Peyer's patch (tissue), 4 donors: ENCODE measurements around the gene GAA.

Experiments
- CTCF ChIP-seq, 6 experiments: fragments of 450-650 bp in 4 of 6; fragments of 200-600 bp in 2 of 6; sonication (generic) in 1 of 6; IDR thresholded peaks; one replicate each; pipeline ENCODE4 v1.5.1; 2017 to 2019; ENCODE audit warnings: antibody characterized with exemption in 6 of 6, mild to moderate bottlenecking in 3 of 6, moderate library complexity in 1 of 6
- POLR2A ChIP-seq, 2 donors: fragments of 450-650 bp; IDR thresholded peaks; one replicate each; pipeline ENCODE4 v1.5.1; 2017; ENCODE audit warnings: antibody characterized with exemption in 2 of 2, mild to moderate bottlenecking in 2 of 2, moderate library complexity in 2 of 2

DNA sequence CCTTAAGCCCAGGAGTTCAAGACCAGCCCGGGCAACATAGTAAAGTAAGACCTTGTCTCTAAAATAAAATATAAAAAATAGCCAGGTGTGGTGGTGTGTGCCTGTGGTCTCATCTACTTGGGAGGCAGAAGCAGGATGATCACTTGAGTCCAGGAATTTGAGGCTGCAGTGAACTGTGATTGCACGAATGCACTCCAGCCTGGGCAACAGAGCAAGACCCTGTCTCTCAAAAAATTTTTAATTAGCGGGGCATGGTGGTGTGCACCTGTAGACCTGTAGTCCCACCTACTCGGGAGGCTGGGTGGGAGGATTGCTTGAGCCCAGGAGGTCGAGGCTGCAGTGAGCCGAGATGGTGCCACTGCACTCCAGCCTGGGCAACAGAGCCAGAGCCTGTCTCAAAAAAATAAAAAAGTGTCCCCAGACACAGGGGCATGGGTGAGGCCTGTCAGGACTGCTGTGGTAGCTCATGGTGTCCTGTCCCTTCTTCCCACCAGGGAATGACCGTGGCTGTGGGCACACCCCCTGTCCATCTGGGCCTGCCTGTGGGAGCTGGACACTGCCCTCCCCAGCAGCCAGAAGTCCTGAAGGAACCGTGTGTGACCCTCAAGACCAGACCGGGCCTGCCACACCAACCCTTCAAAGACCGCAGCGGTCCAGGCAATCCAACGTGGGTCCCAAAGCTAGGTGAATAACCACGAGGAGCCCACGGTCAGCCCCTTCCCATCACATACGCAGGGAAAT lies 30.8 kb upstream of the GAA start:
- TF ChIP-seq CTCF (IDR thresholded peaks at IDR 0.05) = no peak
- no peak for TF ChIP-seq POLR2A (IDR thresholded peaks at IDR 0.05)
